NB4 (cell line): ENCODE data around the gene ACP4.
"Not testable (repeated sequence)": the region's sequence is repeated elsewhere in the genome, so short reads cannot be mapped to it uniquely, and the experiment has no call there.

Source experiments
- MYC ChIP-seq: IDR thresholded peaks from 2 replicates; pipeline ENCODE4 v1.6.1; 2011; ENCODE audit warnings: low read depth, low read length
- POLR2A ChIP-seq: IDR thresholded peaks from 2 replicates; pipeline ENCODE4 v1.6.1; 2011; ENCODE audit warnings: mild to moderate bottlenecking; ENCODE audit not compliant: insufficient read length; ENCODE audit errors: extremely low read depth
- TF ChIP-seq, protein P1 (sequence below): IDR thresholded peaks from one replicate; pipeline ENCODE4 v1.5.1; 2012; ENCODE audit warnings: low read depth, low read length

DNA sequence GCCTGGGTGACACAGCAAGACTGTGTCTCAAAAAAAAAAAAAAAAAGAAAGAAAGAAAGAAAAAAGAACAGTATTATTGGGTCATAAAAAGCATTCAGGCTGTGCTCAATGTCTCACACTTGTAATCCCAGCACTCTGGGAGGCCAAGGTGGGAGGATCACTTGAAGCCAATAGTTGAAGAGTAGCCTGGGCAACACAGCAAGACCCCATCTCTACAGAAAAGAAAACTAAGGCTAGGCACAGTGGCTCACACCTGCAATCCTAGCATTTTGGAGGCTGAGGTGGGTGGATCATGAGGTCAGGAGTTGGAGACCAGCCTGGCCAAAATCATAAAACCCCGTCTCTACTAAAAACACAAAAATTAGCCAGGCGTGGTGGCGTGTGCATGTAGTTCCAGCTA lies 32.6 kb upstream of the ACP4 start:
- TF ChIP-seq, protein P1, sequence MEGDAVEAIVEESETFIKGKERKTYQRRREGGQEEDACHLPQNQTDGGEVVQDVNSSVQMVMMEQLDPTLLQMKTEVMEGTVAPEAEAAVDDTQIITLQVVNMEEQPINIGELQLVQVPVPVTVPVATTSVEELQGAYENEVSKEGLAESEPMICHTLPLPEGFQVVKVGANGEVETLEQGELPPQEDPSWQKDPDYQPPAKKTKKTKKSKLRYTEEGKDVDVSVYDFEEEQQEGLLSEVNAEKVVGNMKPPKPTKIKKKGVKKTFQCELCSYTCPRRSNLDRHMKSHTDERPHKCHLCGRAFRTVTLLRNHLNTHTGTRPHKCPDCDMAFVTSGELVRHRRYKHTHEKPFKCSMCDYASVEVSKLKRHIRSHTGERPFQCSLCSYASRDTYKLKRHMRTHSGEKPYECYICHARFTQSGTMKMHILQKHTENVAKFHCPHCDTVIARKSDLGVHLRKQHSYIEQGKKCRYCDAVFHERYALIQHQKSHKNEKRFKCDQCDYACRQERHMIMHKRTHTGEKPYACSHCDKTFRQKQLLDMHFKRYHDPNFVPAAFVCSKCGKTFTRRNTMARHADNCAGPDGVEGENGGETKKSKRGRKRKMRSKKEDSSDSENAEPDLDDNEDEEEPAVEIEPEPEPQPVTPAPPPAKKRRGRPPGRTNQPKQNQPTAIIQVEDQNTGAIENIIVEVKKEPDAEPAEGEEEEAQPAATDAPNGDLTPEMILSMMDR = not testable (repeated sequence)
- TF ChIP-seq POLR2A, MYC: not testable (repeated sequence)
